NT2/D1 (cell line): ENCODE data around the gene ACKR4.

Experiments used
- SUZ12 ChIP-seq: IDR thresholded peaks from 2 replicates; pipeline ENCODE4 v1.6.1; 2011; ENCODE audit not compliant: insufficient read length, insufficient read depth; ENCODE audit errors: extremely low read depth
- YY1 ChIP-seq: IDR thresholded peaks from 2 replicates; pipeline ENCODE4 v1.6.1; 2011; ENCODE audit not compliant: insufficient read length, insufficient read depth
- ZNF274 ChIP-seq: IDR thresholded peaks from 2 replicates; pipeline ENCODE4 v1.6.1; 2011; ENCODE audit warnings: mild to moderate bottlenecking, low read depth, low read length

- TF ChIP-seq SUZ12 (no peak), YY1 (no peak), ZNF274 (no peak)
These were observed 25.1 kb downstream of the ACKR4 start for GRCh38 chr3:132622148-132622547.
